PFSK-1 (cell line): ENCODE data around the gene CARD9.

Experiments used
- FOXP2 ChIP-seq: optimal IDR thresholded peaks from 2 replicates; pipeline ENCODE3; 2011; ENCODE audit warnings: borderline replicate concordance, control low read depth, inconsistent platforms; ENCODE audit not compliant: insufficient read depth; ENCODE audit errors: extremely low read length, extremely low read depth
- POLR2AphosphoS5 ChIP-seq: IDR thresholded peaks from 2 replicates; pipeline ENCODE4 v1.6.1; 2012; ENCODE audit warnings: low read depth, mild to moderate bottlenecking, control low read depth, low read length, moderate library complexity
- REST ChIP-seq, 2 experiments: IDR thresholded peaks; 2 replicates each; pipeline versions ENCODE4 v1.6.1 to v1.8.0; 2011 to 2012; ENCODE audit warnings: low read depth in 2 of 2, low read length in 2 of 2, control low read depth in 1 of 2, inconsistent platforms in 1 of 2, mild to moderate bottlenecking in 1 of 2, moderate library complexity in 1 of 2; ENCODE audit not compliant: insufficient read depth in 1 of 2
- SIN3A ChIP-seq: IDR thresholded peaks from 2 replicates; pipeline ENCODE4 v1.6.1; 2012; ENCODE audit warnings: mild to moderate bottlenecking, low read length, moderate library complexity, borderline replicate concordance; ENCODE audit not compliant: insufficient read depth
- TAF1 ChIP-seq: IDR thresholded peaks from 2 replicates; pipeline ENCODE4 v1.6.1; 2012; ENCODE audit warnings: low read length, control low read depth, borderline replicate concordance; ENCODE audit not compliant: insufficient read depth

The CARD9 gene

GRCh38 chr9:136372561-136373299 is 739 bp downstream of the CARD9 start:
- TF ChIP-seq FOXP2 (no peak), POLR2AphosphoS5 (no peak), SIN3A (no peak), REST (IDR thresholded peaks at IDR 0.05; ENCODE audit: insufficient read depth in 1 of 2, low read depth in 2 of 2, low read length in 2 of 2) (no peak), TAF1 (no peak)

GRCh38 chr9:136372006-136372405 is 1.5 kb downstream of the CARD9 start:
- TF ChIP-seq REST (IDR thresholded peaks at IDR 0.05; ENCODE audit: insufficient read depth in 1 of 2, low read depth in 2 of 2, low read length in 2 of 2) (no peak), POLR2AphosphoS5 (no peak), TAF1 (no peak), SIN3A (no peak), FOXP2 (no peak)

GRCh38 chr9:136371533-136371880 is 2.0 kb downstream of the CARD9 start:
- no peak for TF ChIP-seq POLR2AphosphoS5
- TF ChIP-seq REST (IDR thresholded peaks at IDR 0.05; ENCODE audit: insufficient read depth in 1 of 2, low read depth in 2 of 2, low read length in 2 of 2): no peak
- no peak for TF ChIP-seq TAF1
- TF ChIP-seq FOXP2: no peak
- no peak for TF ChIP-seq SIN3A

- TF ChIP-seq REST (IDR thresholded peaks at IDR 0.05; ENCODE audit: insufficient read depth in 1 of 2, low read depth in 2 of 2, low read length in 2 of 2): no peak
- no peak for TF ChIP-seq SIN3A
- TF ChIP-seq FOXP2: no peak
- no peak for TF ChIP-seq TAF1
- no peak for TF ChIP-seq POLR2AphosphoS5
Observed at GRCh38 chr9:136370687-136371532, 2.6 kb downstream of the CARD9 start.
